ENCODE results near the gene CELSR2. TPM values are rescaled to one million over a fixed set of nuclear protein-coding genes. Genes with fewer than 3 reads are reported as not detected.

The CELSR2 gene
- total RNA-seq, 2 experiments from 2014 or later: 2.7 to 3.1 TPM

DNA sequence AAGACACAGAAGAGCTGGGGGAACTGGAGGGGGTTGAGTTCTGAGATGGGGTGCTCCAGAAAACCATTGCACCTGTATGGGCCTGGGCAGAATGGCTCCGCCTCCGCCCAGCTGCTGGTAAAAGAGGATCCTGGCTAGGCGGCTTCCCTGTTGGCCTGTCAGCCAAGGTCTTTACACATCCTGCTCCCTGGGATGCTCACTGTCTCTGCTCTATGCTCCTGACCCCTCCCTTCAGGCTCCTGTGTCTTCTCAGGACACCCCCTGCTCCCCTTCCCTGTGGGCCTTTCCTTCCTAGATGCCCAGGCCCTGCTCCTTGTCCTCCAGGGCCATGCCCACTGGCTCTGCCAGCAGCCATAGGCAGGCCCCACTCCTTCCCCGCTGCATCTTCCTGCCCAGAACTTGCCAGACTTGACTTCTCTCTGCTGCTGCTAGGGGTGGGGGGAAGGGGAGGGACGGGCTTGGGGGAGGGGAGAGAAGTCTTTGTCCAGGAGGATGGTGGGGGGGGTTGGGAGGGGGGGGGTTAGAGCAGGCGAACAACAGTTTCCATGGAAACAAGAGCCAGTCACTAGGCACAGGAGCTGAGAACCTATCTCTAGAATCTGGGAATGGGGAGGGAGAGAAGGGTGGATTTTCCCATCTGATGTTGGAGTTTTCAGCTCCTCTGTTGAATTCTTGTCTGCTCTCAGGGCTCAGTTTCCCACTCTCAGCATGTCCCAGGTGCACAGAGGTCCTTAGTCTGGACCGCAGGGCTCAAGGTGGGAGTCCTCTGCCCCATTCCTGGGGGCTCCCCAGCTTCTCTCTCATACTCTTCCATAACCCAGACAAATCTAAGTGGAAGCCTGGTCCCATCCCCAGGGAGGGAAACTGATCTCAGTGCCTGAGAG lies 10.6 kb downstream of the CELSR2 start:
- Mint-ChIP-seq H3K4me3 (no peak overlapping the region), H3K27me3 (no peaks in the 10 kb centered on the region), H3K4me1 (ENCODE audit: low read depth) (peaks cover 4% of the 10 kb centered on the region), H3K27ac (no peak overlapping the region), H3K9me3 (no peaks in the 10 kb centered on the region), H3K36me3 (ENCODE audit: low read depth) (no peaks in the 10 kb centered on the region)
- intact Hi-C loops (cut with micrococcal nuclease): loop anchor here (5.0 kb wide), 3 partner anchors 53 to 272 kb away; partner anchors contain the start of gene SORT1
- TF ChIP-seq, protein P1, sequence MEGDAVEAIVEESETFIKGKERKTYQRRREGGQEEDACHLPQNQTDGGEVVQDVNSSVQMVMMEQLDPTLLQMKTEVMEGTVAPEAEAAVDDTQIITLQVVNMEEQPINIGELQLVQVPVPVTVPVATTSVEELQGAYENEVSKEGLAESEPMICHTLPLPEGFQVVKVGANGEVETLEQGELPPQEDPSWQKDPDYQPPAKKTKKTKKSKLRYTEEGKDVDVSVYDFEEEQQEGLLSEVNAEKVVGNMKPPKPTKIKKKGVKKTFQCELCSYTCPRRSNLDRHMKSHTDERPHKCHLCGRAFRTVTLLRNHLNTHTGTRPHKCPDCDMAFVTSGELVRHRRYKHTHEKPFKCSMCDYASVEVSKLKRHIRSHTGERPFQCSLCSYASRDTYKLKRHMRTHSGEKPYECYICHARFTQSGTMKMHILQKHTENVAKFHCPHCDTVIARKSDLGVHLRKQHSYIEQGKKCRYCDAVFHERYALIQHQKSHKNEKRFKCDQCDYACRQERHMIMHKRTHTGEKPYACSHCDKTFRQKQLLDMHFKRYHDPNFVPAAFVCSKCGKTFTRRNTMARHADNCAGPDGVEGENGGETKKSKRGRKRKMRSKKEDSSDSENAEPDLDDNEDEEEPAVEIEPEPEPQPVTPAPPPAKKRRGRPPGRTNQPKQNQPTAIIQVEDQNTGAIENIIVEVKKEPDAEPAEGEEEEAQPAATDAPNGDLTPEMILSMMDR (IDR thresholded peaks at IDR 0.05): no peak
- ChIA-PET POLR2A (interaction anchor here (0.8 kb wide), 1 partner anchor 31 kb away, joined by 3 read pairs; no protein-coding TSS in a partner anchor), CTCF (interaction anchor here (1.1 to 1.2 kb wide), 3 partner anchors 21 to 273 kb away, joined by 3 read pairs; no protein-coding TSS in a partner anchor)
- DNase-seq: no peak
- no peak for ATAC-seq

DNA sequence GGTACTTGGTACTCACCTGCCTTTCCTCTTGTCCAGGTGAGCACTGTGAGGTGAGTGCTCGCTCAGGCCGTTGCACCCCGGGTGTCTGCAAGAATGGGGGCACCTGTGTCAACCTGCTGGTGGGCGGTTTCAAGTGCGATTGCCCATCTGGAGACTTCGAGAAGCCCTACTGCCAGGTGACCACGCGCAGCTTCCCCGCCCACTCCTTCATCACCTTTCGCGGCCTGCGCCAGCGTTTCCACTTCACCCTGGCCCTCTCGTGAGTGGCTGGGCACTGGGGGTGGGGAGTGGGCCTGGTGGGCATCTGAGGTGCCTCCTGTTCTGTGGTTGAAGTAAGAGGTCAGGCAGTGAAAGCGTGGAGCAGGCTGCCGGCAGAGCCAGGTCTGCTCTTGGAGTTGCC lies 11.7 kb downstream of the CELSR2 start:
- peaks cover 4% of the 10 kb centered on the region for H3K4me1 Mint-ChIP-seq (ENCODE audit: low read depth)
- H3K36me3 Mint-ChIP-seq (ENCODE audit: low read depth): no peaks in the 10 kb centered on the region
- ChIA-PET POLR2A (no interaction called here), CTCF (interaction anchor here (4.6 kb wide), 1 partner anchor 138 kb away, joined by 47 read pairs; the partner anchor contains the start of gene SORT1)
- H3K27me3 Mint-ChIP-seq: no peaks in the 10 kb centered on the region
- intact Hi-C loops (cut with micrococcal nuclease): loop anchor here (5.0 kb wide), 3 partner anchors 54 to 271 kb away; partner anchors contain the start of gene SORT1
- no peak for ATAC-seq
- H3K27ac Mint-ChIP-seq: no peak overlapping the region
- no peak overlapping the region for H3K4me3 Mint-ChIP-seq
- no peaks in the 10 kb centered on the region for H3K9me3 Mint-ChIP-seq
- DNase-seq: no peak
- TF ChIP-seq, protein P1 (IDR thresholded peaks at IDR 0.05): no peak

DNA sequence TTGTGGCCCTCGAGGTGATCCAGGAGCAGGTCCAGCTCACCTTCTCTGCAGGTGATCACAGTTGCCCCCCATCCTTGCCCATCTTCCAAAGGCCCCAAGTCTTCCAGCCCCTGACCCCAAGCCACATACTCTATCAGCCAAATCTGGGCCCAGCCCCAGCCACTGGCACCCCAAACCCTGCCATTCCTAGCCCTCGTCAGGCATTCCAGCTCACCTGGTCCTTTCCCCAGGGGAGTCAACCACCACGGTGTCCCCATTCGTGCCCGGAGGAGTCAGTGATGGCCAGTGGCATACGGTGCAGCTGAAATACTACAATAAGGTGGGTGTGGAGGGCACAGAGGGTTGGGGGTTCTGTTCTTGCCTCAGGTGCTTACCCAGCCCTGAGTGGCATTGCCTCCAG lies 12.2 kb downstream of the CELSR2 start:
- Mint-ChIP-seq H3K9me3 (no peaks in the 10 kb centered on the region), H3K27ac (no peak overlapping the region), H3K36me3 (ENCODE audit: low read depth) (no peaks in the 10 kb centered on the region), H3K4me3 (no peak overlapping the region), H3K27me3 (no peaks in the 10 kb centered on the region), H3K4me1 (ENCODE audit: low read depth) (peaks cover 2% of the 10 kb centered on the region)
- TF ChIP-seq, protein P1 (IDR thresholded peaks at IDR 0.05): no peak
- intact Hi-C loops (cut with micrococcal nuclease): loop anchor here (5.0 kb wide), 3 partner anchors 54 to 271 kb away; partner anchors contain the start of gene SORT1
- ATAC-seq (no peak), DNase-seq (no peak)
- POLR2A ChIA-PET: no interaction called here
- CTCF ChIA-PET: interaction anchor here (3.5 to 4.6 kb wide), 2 partner anchors 16 to 137 kb away, joined by 18 to 47 read pairs; partner anchors contain the start of gene SORT1

DNA sequence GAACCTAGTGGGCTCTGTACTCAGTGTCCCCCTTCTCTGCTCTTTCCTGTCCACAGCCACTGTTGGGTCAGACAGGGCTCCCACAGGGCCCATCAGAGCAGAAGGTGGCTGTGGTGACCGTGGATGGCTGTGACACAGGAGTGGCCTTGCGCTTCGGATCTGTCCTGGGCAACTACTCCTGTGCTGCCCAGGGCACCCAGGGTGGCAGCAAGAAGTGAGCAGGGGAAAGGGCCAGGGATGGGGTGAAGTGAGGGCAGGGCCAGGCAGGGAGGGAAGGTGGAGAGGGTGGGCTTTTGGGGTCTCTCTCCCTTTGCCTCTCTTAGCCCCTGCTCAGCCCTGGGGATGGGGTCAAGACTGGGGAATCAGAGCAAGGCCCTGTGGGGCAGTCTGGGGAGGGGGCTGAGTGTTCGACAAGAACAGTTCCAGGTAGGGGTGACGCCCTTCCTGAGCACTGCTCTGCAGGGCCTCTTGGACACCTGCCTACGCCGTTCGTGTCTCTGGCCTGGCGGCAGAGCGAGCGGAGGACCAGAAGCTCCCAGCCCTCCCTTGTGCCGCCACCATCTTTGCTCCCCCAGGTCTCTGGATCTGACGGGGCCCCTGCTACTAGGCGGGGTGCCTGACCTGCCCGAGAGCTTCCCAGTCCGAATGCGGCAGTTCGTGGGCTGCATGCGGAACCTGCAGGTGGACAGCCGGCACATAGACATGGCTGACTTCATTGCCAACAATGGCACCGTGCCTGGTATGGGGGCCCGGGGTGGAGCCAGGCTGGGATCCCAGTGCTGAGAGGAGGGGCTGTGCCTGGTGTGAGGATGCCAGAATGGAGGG lies 13.1 kb downstream of the CELSR2 start:
- no peak overlapping the region for H3K27ac Mint-ChIP-seq
- POLR2A ChIA-PET: no interaction called here
- TF ChIP-seq, protein P1 (IDR thresholded peaks at IDR 0.05): no peak

More for the DNA sequence above, 13.1 kb downstream of the CELSR2 start:
- no peaks in the 10 kb centered on the region for H3K36me3 Mint-ChIP-seq (ENCODE audit: low read depth)
- intact Hi-C loops (cut with micrococcal nuclease): loop anchor here (5.0 kb wide), 3 partner anchors 55 to 270 kb away; partner anchors contain the start of gene SORT1
- no peaks in the 10 kb centered on the region for H3K9me3 Mint-ChIP-seq
- CTCF ChIA-PET: interaction anchor here (1.1 to 4.6 kb wide), 6 partner anchors 9 to 270 kb away, joined by 3 to 47 read pairs (median 11); partner anchors contain the start of gene SORT1
- H3K4me3 Mint-ChIP-seq: no peak overlapping the region
- no peak for DNase-seq
- H3K27me3 Mint-ChIP-seq: no peaks in the 10 kb centered on the region
- H3K4me1 Mint-ChIP-seq (ENCODE audit: low read depth): peaks cover 2% of the 10 kb centered on the region
- no peak for ATAC-seq

Data from activated CD8-positive, alpha-beta T cell treated with anti-CD3 and anti-CD28 coated beads for 36 hours (primary cell).